HepG2 (cell line): Measurements from ENCODE around the gene TMEM135. TPM values are rescaled to one million over a fixed set of nuclear protein-coding genes. Genes with fewer than 3 reads are reported as not detected.

Experiments used
- ATAC-seq: fragments of 200-7000 bp; cut with Tn5 transposase; 3 replicates; pipeline ENCODE4 v1.9.1; 2020; ENCODE audit warnings: mild to moderate bottlenecking, moderate library complexity
- BruUV-seq: library from RNA; stranded (reverse); fragments of 400-500 nt; replicated peaks from 2 replicates; lab custom pipeline; 2021; lab: Mats Ljungman, UMichigan
- CTCF ChIA-PET: fragments of 300-600 bp; formaldehyde crosslinking; extraction: SDS; loops from one replicate; lab custom pipeline; 2021; ENCODE audit warnings: low total read pairs, inconsistent platforms, low intra/inter-chr PET ratio; lab: Yijun Ruan, JAX
- POLR2A ChIA-PET: fragments of 350-600 bp; sonication (Branson Sonifier 250); formaldehyde crosslinking; loops from one replicate; lab custom pipeline; 2020; ENCODE audit warnings: antibody characterized with exemption, inconsistent platforms; lab: Yijun Ruan, JAX
- DNase-seq: peaks from one replicate; pipeline ENCODE4 v3.0.0-alpha.2; 2015; ENCODE audit warnings: low spot score
- FAIRE-seq: peaks from 3 replicates; lab custom pipeline; 2011; peaks lifted over from hg19 to GRCh38; lab: Jason Lieb, UNC
- H2AFZ ChIP-seq: one replicate; pipeline ENCODE4 v1.6.1; 2011; ENCODE audit warnings: low read length, inconsistent platforms
- H3K27ac ChIP-seq: fragments of 300-600 bp; 3 replicates; pipeline ENCODE4 v1.8.0; 2011; ENCODE audit warnings: mixed run types, mild to moderate bottlenecking, mixed read lengths, low read length, inconsistent platforms; ENCODE audit not compliant: insufficient read depth; ENCODE audit errors: extremely low read length
- H3K27me3 ChIP-seq, 2 experiments: fragments of 200-600 bp in 1 of 2; 2 replicates in 1 of 2; 3 replicates in 1 of 2; pipeline versions ENCODE4 v1.6.0 to v1.8.0; 2011; ENCODE audit warnings: low read length in 2 of 2, mild to moderate bottlenecking in 2 of 2, moderate library complexity in 2 of 2, inconsistent platforms in 1 of 2; ENCODE audit not compliant: insufficient read depth in 2 of 2, control insufficient read depth in 1 of 2
- H3K36me3 ChIP-seq, 2 experiments: fragments of 200-600 bp in 1 of 2; replicated peaks in 1 of 2; 2 replicates in 1 of 2; 3 replicates in 1 of 2; pipeline versions ENCODE4 v1.5.1 to v1.8.0; 2011; ENCODE audit warnings: low read length in 2 of 2, inconsistent platforms in 1 of 2; ENCODE audit not compliant: insufficient read depth in 2 of 2, control insufficient read depth in 1 of 2
- H3K4me1 ChIP-seq: 2 replicates; pipeline ENCODE4 v1.5.1; 2012; ENCODE audit warnings: low read length, inconsistent platforms; ENCODE audit not compliant: insufficient read depth
- H3K4me2 ChIP-seq: 2 replicates; pipeline ENCODE4 v1.6.0; 2011; ENCODE audit warnings: low read depth, low read length, inconsistent platforms
- H3K4me3 ChIP-seq, 3 experiments: fragments of 200-600 bp in 1 of 3; sonication (generic), shearing (Covaris generic) in 1 of 3; replicated peaks in 1 of 3; 2 replicates each; pipeline ENCODE4 v1.5.1; 2011 to 2016; ENCODE audit warnings: low read length in 3 of 3, inconsistent platforms in 2 of 3, low read depth in 2 of 3, mild to moderate bottlenecking in 2 of 3, control low read depth in 1 of 3, mixed read lengths in 1 of 3; ENCODE audit not compliant: insufficient read depth in 1 of 3
- H3K79me2 ChIP-seq: one replicate; pipeline ENCODE4 v1.6.1; 2011; ENCODE audit warnings: low read length, inconsistent platforms; ENCODE audit not compliant: insufficient read depth
- H3K9ac ChIP-seq: 2 replicates; pipeline ENCODE4 v1.6.0; 2011; ENCODE audit warnings: mild to moderate bottlenecking, low read depth, low read length, inconsistent platforms; ENCODE audit not compliant: insufficient read depth
- H3K9me3 ChIP-seq: 2 replicates; pipeline ENCODE4 v1.5.1; 2012; ENCODE audit warnings: mild to moderate bottlenecking, low read length
- H4K20me1 ChIP-seq: 2 replicates; pipeline ENCODE4 v1.6.0; 2011; ENCODE audit warnings: inconsistent platforms, mild to moderate bottlenecking, low read length, moderate library complexity; ENCODE audit not compliant: insufficient read depth
- EED ChIP-seq: sonication (generic); formaldehyde crosslinking; IDR thresholded peaks from 2 replicates; pipeline ENCODE4 v1.5.0; 2020; ENCODE audit warnings: mild to moderate bottlenecking, missing genetic modification reagents
- FIP1L1 ChIP-seq: fragments of 200-400 bp; formaldehyde crosslinking; IDR thresholded peaks from 2 replicates; pipeline ENCODE4 v1.6.1; 2018; ENCODE audit warnings: low read depth, mild to moderate bottlenecking, low read length, moderate library complexity, borderline replicate concordance; ENCODE audit not compliant: insufficient read depth
- FOXK1 ChIP-seq: sonication (generic); formaldehyde crosslinking; IDR thresholded peaks from 2 replicates; pipeline ENCODE4 v1.4.0; 2020; ENCODE audit warnings: low read depth, missing genetic modification reagents, borderline replicate concordance
- HMG20A ChIP-seq: IDR thresholded peaks from 2 replicates; pipeline ENCODE4 v1.6.1; 2016; ENCODE audit warnings: borderline replicate concordance
- HNRNPLL ChIP-seq: fragments of 200-400 bp; formaldehyde crosslinking; IDR thresholded peaks from 2 replicates; pipeline ENCODE4 v1.6.1; 2017; ENCODE audit warnings: mild to moderate bottlenecking, low read depth, low read length; ENCODE audit not compliant: poor library complexity, severe bottlenecking
- HOXA9 ChIP-seq: sonication (generic); formaldehyde crosslinking; IDR thresholded peaks from 2 replicates; pipeline ENCODE4 v1.8.1; 2022; ENCODE audit warnings: missing genetic modification reagents, mild to moderate bottlenecking, moderate library complexity, borderline replicate concordance
- MAFK ChIP-seq, 2 experiments: IDR thresholded peaks in 1 of 2; conservative IDR thresholded peaks in 1 of 2; 2 replicates each; pipeline ENCODE4 v1.6.1; 2011; ENCODE audit warnings: improper control_type of control experiment in 2 of 2, low read length in 2 of 2
- PATZ1 ChIP-seq: sonication (generic); formaldehyde crosslinking; IDR thresholded peaks from 2 replicates; pipeline ENCODE4 v1.4.0; 2020; ENCODE audit warnings: missing genetic modification reagents
- UBTF ChIP-seq: sonication (generic); formaldehyde crosslinking; IDR thresholded peaks from 2 replicates; pipeline ENCODE4 v1.4.0; 2020; ENCODE audit warnings: mild to moderate bottlenecking, missing genetic modification reagents
- YEATS2 ChIP-seq: sonication (generic); formaldehyde crosslinking; IDR thresholded peaks from 2 replicates; pipeline ENCODE4 v1.4.0; 2020; ENCODE audit warnings: missing genetic modification reagents, borderline replicate concordance
- ZBTB7B ChIP-seq: sonication (generic); formaldehyde crosslinking; IDR thresholded peaks from 2 replicates; pipeline ENCODE4 v1.4.0; 2020; ENCODE audit warnings: missing genetic modification reagents
- ZNF263 ChIP-seq: sonication (generic); formaldehyde crosslinking; IDR thresholded peaks from 2 replicates; pipeline ENCODE4 v1.4.0; 2020; ENCODE audit warnings: missing genetic modification reagents
- ZNF503 ChIP-seq: sonication (generic); formaldehyde crosslinking; IDR thresholded peaks from 2 replicates; pipeline ENCODE4 v1.4.0; 2020; ENCODE audit warnings: missing genetic modification reagents
- ZNF782 ChIP-seq: sonication (generic); formaldehyde crosslinking; IDR thresholded peaks from 2 replicates; pipeline ENCODE4 v1.4.0; 2020; ENCODE audit warnings: missing genetic modification reagents, mild to moderate bottlenecking, borderline replicate concordance
- WGBS: methylation state at CpG from one replicate; pipeline ENCODE4 v1.1.6; 2017; ENCODE audit warnings: low lambda C conversion rate; 5-methylcytosine and 5-hydroxymethylcytosine counted together
- in situ Hi-C: cut with HindIII; loops from 2 replicates; pipeline ENCODE4 v1.10.0; 2017; ENCODE audit warnings: low pct_unique_long_range_greater_than_20kb; ENCODE audit not compliant: extremely low pct_ligation_motif_present
- intact Hi-C: fragments of 100-400 bp; cut with micrococcal nuclease; formaldehyde crosslinking; loops from one replicate; pipeline ENCODE4 v1.10.0; 2022; ENCODE audit not compliant: unreplicated experiment
- polyA plus RNA-seq, 8 experiments: library from polyadenylated mRNA; depleted of rRNA in 3 of 8; stranded (reverse) in 7 of 8; unstranded in 1 of 8; fragments of >200 nt; fragmentation: Illumina TruSeq in 4 of 8; extraction: Trizol in 4 of 8; gene quantifications; 2 replicates each; pipeline versions ENCODE4 v1.2.1 to v1.2.3, GENCODE V29; 2011 to 2016; ENCODE audit warnings: low read depth in 4 of 8, missing spikeins in 1 of 8, mixed read lengths in 1 of 8; ENCODE audit not compliant: insufficient read depth in 1 of 8
- total RNA-seq, 5 experiments: library from RNA; depleted of rRNA; stranded (reverse); fragments of >200 nt; fragmentation: Illumina TruSeq; extraction: Trizol; gene quantifications; 2 replicates each; pipeline ENCODE4 v1.2.3, GENCODE V29; 2016; ENCODE audit warnings: low read depth in 1 of 5

The TMEM135 gene
- total and polyA plus RNA-seq, 2 of the 13 experiments (the other 11 are each of a cell fraction or from before 2014, with no cell fraction given) = 36.6 to 88.9 TPM

- DNase-seq (no peak), ATAC-seq (no peak), FAIRE-seq (no peak)
- no TSS peak for BruUV-seq
- no peak overlapping the region for H2AFZ ChIP-seq
- no peaks in the 10 kb centered on the region; a peak in 2 of 5 replicates for H3K36me3 ChIP-seq
- ChIA-PET POLR2A (no interaction called here), CTCF (no interaction called here)
- no peaks in the 10 kb centered on the region for H3K27me3 ChIP-seq
- H3K4me1 ChIP-seq = no peaks in the 10 kb centered on the region
- no peak overlapping the region for H3K4me3 ChIP-seq
- no peak overlapping the region for H3K4me2 ChIP-seq
- H3K79me2 ChIP-seq = no peaks in the 10 kb centered on the region
- no peak overlapping the region for H3K27ac ChIP-seq
- H4K20me1 ChIP-seq = peaks cover 3% of the 10 kb centered on the region; the same call in 1 of the 2 replicates
- H3K9ac ChIP-seq = no peak overlapping the region
- WGBS = 46% methylated on average over 1 of the region's 1 CpG
- no peaks in the 10 kb centered on the region for H3K9me3 ChIP-seq
- in situ Hi-C loops = no loop called here
- intact Hi-C loops = no loop called here
- no peak for TF ChIP-seq FIP1L1
- TF ChIP-seq HNRNPLL = no peak
- TF ChIP-seq FOXK1 (CRISPR knock-in tag) = no peak
- no peak for TF ChIP-seq YEATS2 (CRISPR knock-in tag)
- TF ChIP-seq ZNF263 (CRISPR knock-in tag) = no peak
- no peak for TF ChIP-seq EED (CRISPR knock-in tag)
- TF ChIP-seq HMG20A (CRISPR knock-in tag) = no peak
- TF ChIP-seq PATZ1 = no peak
- no peak for TF ChIP-seq MAFK (conservative IDR thresholded peaks at IDR 0.05 in 1 of 2, IDR thresholded peaks at IDR 0.05 in 1 of 2; ENCODE audit: low read length in 2 of 2)
- TF ChIP-seq UBTF (CRISPR knock-in tag) = no peak
- no peak for TF ChIP-seq HOXA9 (CRISPR knock-in tag)
- no peak for TF ChIP-seq ZNF503 (CRISPR knock-in tag)
- no peak for TF ChIP-seq ZBTB7B (CRISPR knock-in tag)
- TF ChIP-seq ZNF782 (CRISPR knock-in tag) = no peak
Measured at GRCh38 chr11:87256694-87257340, 219.1 kb downstream of the TMEM135 start.
